Measurements from ENCODE around the gene HCN2.
"Not testable (repeated sequence)": the region's sequence is repeated elsewhere in the genome, so short reads cannot be mapped to it uniquely, and the experiment has no call there.

HCN2 gene

GRCh38 chr19:596263-596655 lies 6.6 kb downstream of the HCN2 start:
- in situ Hi-C loops (cut with HindIII; ENCODE audit: low pct_ligation_motif_present, low pct_unique_long_range_greater_than_20kb, low sequenced_read_pairs) = no loop called here
- no peak for DNase-seq

- in situ Hi-C loops (cut with HindIII; ENCODE audit: low pct_ligation_motif_present, low pct_unique_long_range_greater_than_20kb, low sequenced_read_pairs) = no loop called here
- DNase-seq = no peak
Observed at GRCh38 chr19:597406-598315, 8.0 kb downstream of the HCN2 start.

- DNase-seq = no peak
- in situ Hi-C loops (cut with HindIII; ENCODE audit: low pct_ligation_motif_present, low pct_unique_long_range_greater_than_20kb, low sequenced_read_pairs) = no loop called here
Observed at GRCh38 chr19:601310-601709, 11.6 kb downstream of the HCN2 start.

- in situ Hi-C loops (cut with HindIII; ENCODE audit: low pct_ligation_motif_present, low pct_unique_long_range_greater_than_20kb, low sequenced_read_pairs) = no loop called here
- DNase-seq = no peak
Observed at GRCh38 chr19:601790-602189, 12.1 kb downstream of the HCN2 start.

- in situ Hi-C loops (cut with HindIII; ENCODE audit: low pct_ligation_motif_present, low pct_unique_long_range_greater_than_20kb, low sequenced_read_pairs) = no loop called here
- no peak for DNase-seq
Observed at GRCh38 chr19:602391-603301, 13.0 kb downstream of the HCN2 start.

GRCh38 chr19:603302-603639 lies 13.6 kb downstream of the HCN2 start:
- in situ Hi-C loops (cut with HindIII; ENCODE audit: low pct_ligation_motif_present, low pct_unique_long_range_greater_than_20kb, low sequenced_read_pairs); DNase-seq: not testable (repeated sequence)

GRCh38 chr19:603779-604178 lies 14.1 kb downstream of the HCN2 start:
- DNase-seq; in situ Hi-C loops (cut with HindIII; ENCODE audit: low pct_ligation_motif_present, low pct_unique_long_range_greater_than_20kb, low sequenced_read_pairs): not testable (repeated sequence)

GRCh38 chr19:604355-604754 lies 14.7 kb downstream of the HCN2 start:
- DNase-seq = no peak
- in situ Hi-C loops (cut with HindIII; ENCODE audit: low pct_ligation_motif_present, low pct_unique_long_range_greater_than_20kb, low sequenced_read_pairs) = no loop called here

GRCh38 chr19:605061-605971 lies 15.6 kb downstream of the HCN2 start:
- in situ Hi-C loops (cut with HindIII; ENCODE audit: low pct_ligation_motif_present, low pct_unique_long_range_greater_than_20kb, low sequenced_read_pairs) = not testable (repeated sequence)

GRCh38 chr19:607301-608154 lies 17.8 kb downstream of the HCN2 start:
- in situ Hi-C loops (cut with HindIII; ENCODE audit: low pct_ligation_motif_present, low pct_unique_long_range_greater_than_20kb, low sequenced_read_pairs) = no loop called here
- no peak for DNase-seq

More at GRCh38 chr19:605061-605971, 15.6 kb downstream of the HCN2 start:
- not testable (repeated sequence) for DNase-seq

- in situ Hi-C loops (cut with HindIII; ENCODE audit: low pct_ligation_motif_present, low pct_unique_long_range_greater_than_20kb, low sequenced_read_pairs) = no loop called here
- DNase-seq = no peak
Observed at GRCh38 chr19:608155-609003, 18.7 kb downstream of the HCN2 start.

- in situ Hi-C loops (cut with HindIII; ENCODE audit: low pct_ligation_motif_present, low pct_unique_long_range_greater_than_20kb, low sequenced_read_pairs) = no loop called here
- DNase-seq = no peak
Observed at GRCh38 chr19:609004-609346, 19.3 kb downstream of the HCN2 start.

- in situ Hi-C loops (cut with HindIII; ENCODE audit: low pct_ligation_motif_present, low pct_unique_long_range_greater_than_20kb, low sequenced_read_pairs) = no loop called here
Observed at GRCh38 chr19:610071-610800, 20.6 kb downstream of the HCN2 start.

GRCh38 chr19:610801-611480 lies 21.3 kb downstream of the HCN2 start:
- no peak for DNase-seq
- in situ Hi-C loops (cut with HindIII; ENCODE audit: low pct_ligation_motif_present, low pct_unique_long_range_greater_than_20kb, low sequenced_read_pairs) = no loop called here

More at GRCh38 chr19:610071-610800, 20.6 kb downstream of the HCN2 start:
- no peak for DNase-seq

- in situ Hi-C loops (cut with HindIII; ENCODE audit: low pct_ligation_motif_present, low pct_unique_long_range_greater_than_20kb, low sequenced_read_pairs) = no loop called here
Observed at GRCh38 chr19:611481-611868, 21.8 kb downstream of the HCN2 start.

GRCh38 chr19:612941-613340 lies 23.3 kb downstream of the HCN2 start:
- no peak for DNase-seq
- in situ Hi-C loops (cut with HindIII; ENCODE audit: low pct_ligation_motif_present, low pct_unique_long_range_greater_than_20kb, low sequenced_read_pairs) = no loop called here

More at GRCh38 chr19:611481-611868, 21.8 kb downstream of the HCN2 start:
- DNase-seq = peak; percentile 24

Data from ACHN (cell line).